D721Med (cell line): ENCODE data around the gene SYK.

Experiments
- DNase-seq: peaks from one replicate; pipeline ENCODE4 v3.0.0; 2011; ENCODE audit warnings: low spot score; ENCODE audit not compliant: insufficient read length
- FAIRE-seq: peaks from 2 replicates; lab custom pipeline; 2011; peaks lifted over from hg19 to GRCh38; lab: Jason Lieb, UNC
- TF ChIP-seq, protein P1 (sequence below): IDR thresholded peaks from 2 replicates; pipeline ENCODE4 v1.5.1; 2012; ENCODE audit warnings: mild to moderate bottlenecking, control low read depth; ENCODE audit not compliant: insufficient read depth; ENCODE audit errors: missing control alignments

Gene SYK

DNA sequence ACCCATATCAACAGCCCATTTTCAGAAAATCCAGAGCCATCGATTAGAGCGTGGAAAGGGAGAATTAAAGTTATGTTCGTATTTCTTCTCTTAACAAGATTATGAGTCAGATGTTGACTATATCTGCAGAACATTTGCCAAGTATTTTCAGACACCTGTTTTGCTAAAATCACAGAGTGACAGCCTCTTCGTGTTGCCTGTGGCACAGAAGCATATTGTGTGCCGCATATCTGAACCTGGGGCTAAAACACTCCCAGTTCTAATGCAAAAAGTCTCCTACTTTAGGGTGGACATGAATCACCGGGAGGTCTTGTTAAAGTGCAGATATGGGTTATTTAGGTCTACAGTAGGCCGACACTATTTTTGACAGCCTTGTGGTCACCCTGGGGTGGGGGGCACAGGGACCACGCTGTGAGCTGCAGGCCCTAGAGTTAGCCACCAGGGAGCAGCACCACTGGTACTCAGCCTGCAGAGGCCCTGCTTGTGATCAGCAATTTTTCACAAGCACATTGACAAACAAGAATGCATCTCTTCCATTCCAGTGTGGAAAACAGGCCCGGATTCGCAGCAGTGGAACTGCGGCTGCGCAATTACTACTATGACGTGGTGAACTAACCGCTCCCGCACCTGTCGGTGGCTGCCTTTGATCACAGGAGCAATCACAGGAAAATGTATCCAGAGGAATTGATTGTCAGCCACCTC, 93.5 kb downstream of the SYK start:
- FAIRE-seq = no peak
- TF ChIP-seq, protein P1, sequence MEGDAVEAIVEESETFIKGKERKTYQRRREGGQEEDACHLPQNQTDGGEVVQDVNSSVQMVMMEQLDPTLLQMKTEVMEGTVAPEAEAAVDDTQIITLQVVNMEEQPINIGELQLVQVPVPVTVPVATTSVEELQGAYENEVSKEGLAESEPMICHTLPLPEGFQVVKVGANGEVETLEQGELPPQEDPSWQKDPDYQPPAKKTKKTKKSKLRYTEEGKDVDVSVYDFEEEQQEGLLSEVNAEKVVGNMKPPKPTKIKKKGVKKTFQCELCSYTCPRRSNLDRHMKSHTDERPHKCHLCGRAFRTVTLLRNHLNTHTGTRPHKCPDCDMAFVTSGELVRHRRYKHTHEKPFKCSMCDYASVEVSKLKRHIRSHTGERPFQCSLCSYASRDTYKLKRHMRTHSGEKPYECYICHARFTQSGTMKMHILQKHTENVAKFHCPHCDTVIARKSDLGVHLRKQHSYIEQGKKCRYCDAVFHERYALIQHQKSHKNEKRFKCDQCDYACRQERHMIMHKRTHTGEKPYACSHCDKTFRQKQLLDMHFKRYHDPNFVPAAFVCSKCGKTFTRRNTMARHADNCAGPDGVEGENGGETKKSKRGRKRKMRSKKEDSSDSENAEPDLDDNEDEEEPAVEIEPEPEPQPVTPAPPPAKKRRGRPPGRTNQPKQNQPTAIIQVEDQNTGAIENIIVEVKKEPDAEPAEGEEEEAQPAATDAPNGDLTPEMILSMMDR = peak; percentile 39
- DNase-seq = no peak

DNA sequence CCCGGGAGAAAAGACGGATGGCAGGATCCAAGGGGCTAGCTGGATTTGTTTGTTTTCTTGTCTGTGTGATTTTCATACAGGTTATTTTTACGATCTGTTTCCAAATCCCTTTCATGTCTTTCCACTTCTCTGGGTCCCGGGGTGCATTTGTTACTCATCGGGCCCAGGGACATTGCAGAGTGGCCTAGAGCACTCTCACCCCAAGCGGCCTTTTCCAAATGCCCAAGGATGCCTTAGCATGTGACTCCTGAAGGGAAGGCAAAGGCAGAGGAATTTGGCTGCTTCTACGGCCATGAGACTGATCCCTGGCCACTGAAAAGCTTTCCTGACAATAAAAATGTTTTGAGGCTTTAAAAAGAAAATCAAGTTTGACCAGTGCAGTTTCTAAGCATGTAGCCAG, 94.2 kb downstream of the SYK start:
- TF ChIP-seq, protein P1 = no peak
- DNase-seq (no peak), FAIRE-seq (no peak)

DNA sequence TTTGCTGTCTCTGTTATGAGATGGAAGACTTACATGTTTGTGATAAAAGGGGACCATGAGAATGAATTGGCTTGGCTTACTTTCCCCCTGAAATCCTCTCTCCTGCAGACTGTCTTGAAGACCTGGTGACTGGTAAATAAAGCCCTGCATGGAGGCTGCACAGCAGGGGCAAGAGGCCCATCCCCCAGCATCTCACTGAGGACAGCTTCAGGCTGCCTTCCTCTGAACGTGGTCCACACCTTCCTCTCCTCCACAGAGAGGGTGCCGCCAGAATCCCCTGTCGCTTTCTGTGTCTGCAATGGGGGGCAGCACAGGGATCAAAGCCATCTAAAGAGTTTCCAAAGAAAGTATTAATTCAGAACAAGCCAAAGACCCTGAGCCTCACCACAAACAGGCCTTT, 94.6 kb downstream of the SYK start:
- no peak for FAIRE-seq
- TF ChIP-seq, protein P1 = no peak

DNA sequence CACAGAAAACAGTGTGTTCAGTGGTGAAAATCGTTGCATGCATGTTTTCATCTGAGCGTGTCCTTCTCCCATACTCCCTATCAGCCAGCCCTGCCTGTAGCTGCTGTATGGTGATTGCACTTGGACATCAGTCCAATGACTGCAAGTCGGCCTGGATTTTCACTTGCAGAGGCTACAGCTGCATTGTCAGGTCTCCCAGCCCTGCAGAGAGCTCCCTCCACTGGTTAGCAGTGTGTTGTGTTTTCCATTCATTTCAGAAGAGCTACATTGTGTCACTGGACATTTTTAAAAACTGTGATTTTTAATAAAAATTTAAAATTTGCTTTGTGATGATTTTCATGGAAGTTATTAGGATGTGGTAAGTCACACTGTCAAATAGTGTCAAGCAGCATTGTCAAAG, 96.6 kb downstream of the SYK start:
- no peak for FAIRE-seq
- TF ChIP-seq, protein P1 = peak; percentile 10
- no peak for DNase-seq

More for the DNA sequence above, 94.6 kb downstream of the SYK start:
- no peak for DNase-seq

DNA sequence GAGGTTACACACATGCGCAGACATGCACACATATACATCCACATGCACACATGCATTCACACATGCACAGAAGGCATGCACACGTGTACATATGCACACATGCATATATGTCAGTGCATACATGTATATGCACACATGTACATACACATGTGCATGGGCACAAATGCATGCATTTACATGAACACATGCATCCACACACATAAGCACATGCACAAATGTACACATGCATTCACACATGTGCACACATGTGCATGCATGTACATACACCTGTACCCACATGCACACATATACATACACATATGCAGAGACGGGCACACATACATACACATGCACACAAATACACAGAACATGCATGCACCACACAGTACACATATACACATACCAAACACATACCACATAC, 97.7 kb downstream of the SYK start:
- TF ChIP-seq, protein P1 = no peak
- FAIRE-seq (no peak), DNase-seq (no peak)

DNA sequence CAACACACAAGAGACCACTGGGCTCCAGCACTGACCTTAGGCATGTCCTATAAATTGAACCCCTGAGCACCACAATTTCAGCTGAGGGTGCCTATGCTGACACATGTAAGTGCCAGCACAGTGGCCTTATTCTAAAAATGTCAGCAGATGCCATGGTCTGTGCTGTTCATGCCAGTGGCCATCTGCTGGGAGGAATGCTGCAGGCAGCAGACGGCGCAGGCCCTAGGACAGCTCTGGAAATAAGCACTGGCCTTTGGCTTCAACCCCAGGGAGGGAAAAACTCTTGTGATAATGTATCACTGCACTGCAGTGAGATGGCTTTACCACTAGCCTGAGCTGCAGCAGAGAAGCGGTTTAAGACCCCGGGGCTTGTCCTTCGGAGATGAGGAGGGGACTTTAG, 98.5 kb downstream of the SYK start:
- TF ChIP-seq, protein P1 = no peak
- DNase-seq (no peak), FAIRE-seq (no peak)

DNA sequence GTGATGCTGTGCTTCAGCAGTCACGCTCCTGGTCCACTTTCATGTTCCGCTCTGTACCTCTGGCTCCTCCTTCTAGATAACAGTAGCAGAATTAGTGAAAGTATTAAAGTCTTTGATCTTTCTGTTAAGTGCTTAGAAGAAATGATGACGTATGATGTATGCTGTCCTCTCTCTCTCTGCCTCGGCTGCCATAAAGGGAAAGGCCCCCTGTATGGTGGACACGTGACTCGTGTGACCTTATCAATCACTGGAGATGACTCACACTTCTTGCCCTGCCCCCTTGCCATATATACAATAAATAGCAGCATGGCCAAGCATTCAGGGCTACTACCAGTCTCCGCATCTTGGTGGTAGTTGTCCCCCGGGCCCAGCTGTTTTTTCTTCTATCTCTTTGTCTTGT, 100.3 kb downstream of the SYK start:
- DNase-seq (no peak), FAIRE-seq (no peak)
- TF ChIP-seq, protein P1 = no peak
